Measurements from ENCODE around the gene PPTC7. TPM values are rescaled to one million over a fixed set of nuclear protein-coding genes. Genes with fewer than 3 reads are reported as not detected.

Gene PPTC7
- total and polyA plus RNA-seq, 10 of the 15 experiments (the other 5 are each of a cell fraction or from before 2014, with no cell fraction given) = 4.0 to 69.6 (median 12.3) TPM

GRCh38 chr12:110543252-110543959, 39.7 kb downstream of the PPTC7 start (continued):
- TF ChIP-seq, protein P1, sequence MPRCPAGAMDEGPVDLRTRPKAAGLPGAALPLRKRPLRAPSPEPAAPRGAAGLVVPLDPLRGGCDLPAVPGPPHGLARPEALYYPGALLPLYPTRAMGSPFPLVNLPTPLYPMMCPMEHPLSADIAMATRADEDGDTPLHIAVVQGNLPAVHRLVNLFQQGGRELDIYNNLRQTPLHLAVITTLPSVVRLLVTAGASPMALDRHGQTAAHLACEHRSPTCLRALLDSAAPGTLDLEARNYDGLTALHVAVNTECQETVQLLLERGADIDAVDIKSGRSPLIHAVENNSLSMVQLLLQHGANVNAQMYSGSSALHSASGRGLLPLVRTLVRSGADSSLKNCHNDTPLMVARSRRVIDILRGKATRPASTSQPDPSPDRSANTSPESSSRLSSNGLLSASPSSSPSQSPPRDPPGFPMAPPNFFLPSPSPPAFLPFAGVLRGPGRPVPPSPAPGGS (IDR thresholded peaks at IDR 0.05; ENCODE audit: borderline replicate concordance, insufficient read depth, low read depth, low read length, poor library complexity, severe bottlenecking) = no peak
- TF ChIP-seq POLR2AphosphoS5 (IDR thresholded peaks at IDR 0.05; ENCODE audit: low read length) (no peak; the same call in 1 of the 2 replicates), SPI1 (IDR thresholded peaks at IDR 0.05; ENCODE audit: borderline replicate concordance, insufficient read depth, low read depth, low read length) (no peak), SP1 (IDR thresholded peaks at IDR 0.05; ENCODE audit: low read depth, low read length) (no peak), CBFB (IDR thresholded peaks at IDR 0.05; ENCODE audit: low read depth) (no peak), BHLHE40 (IDR thresholded peaks at IDR 0.05; ENCODE audit: borderline replicate concordance in 1 of 2, low read depth in 2 of 2, low read length in 1 of 2) (peak; percentile 74 to 82), STAT3 (IDR thresholded peaks at IDR 0.05; ENCODE audit: low read depth, low read length) (no peak), HCFC1 (IDR thresholded peaks at IDR 0.05; ENCODE audit: low read length) (no peak), HDAC2 (IDR thresholded peaks at IDR 0.05) (no peak), BCL11A (IDR thresholded peaks at IDR 0.05; ENCODE audit: low read depth, low read length) (no peak), PRDM15 (CRISPR knock-in tag; IDR thresholded peaks at IDR 0.05) (no peak), IRF5 (IDR thresholded peaks at IDR 0.05; ENCODE audit: borderline replicate concordance) (no peak), ETV6 (conservative IDR thresholded peaks at IDR 0.05 in 1 of 2, IDR thresholded peaks at IDR 0.05 in 1 of 2; ENCODE audit: borderline replicate concordance in 1 of 2, low read depth in 1 of 2) (no peak)
- TF ChIP-seq, protein P2, sequence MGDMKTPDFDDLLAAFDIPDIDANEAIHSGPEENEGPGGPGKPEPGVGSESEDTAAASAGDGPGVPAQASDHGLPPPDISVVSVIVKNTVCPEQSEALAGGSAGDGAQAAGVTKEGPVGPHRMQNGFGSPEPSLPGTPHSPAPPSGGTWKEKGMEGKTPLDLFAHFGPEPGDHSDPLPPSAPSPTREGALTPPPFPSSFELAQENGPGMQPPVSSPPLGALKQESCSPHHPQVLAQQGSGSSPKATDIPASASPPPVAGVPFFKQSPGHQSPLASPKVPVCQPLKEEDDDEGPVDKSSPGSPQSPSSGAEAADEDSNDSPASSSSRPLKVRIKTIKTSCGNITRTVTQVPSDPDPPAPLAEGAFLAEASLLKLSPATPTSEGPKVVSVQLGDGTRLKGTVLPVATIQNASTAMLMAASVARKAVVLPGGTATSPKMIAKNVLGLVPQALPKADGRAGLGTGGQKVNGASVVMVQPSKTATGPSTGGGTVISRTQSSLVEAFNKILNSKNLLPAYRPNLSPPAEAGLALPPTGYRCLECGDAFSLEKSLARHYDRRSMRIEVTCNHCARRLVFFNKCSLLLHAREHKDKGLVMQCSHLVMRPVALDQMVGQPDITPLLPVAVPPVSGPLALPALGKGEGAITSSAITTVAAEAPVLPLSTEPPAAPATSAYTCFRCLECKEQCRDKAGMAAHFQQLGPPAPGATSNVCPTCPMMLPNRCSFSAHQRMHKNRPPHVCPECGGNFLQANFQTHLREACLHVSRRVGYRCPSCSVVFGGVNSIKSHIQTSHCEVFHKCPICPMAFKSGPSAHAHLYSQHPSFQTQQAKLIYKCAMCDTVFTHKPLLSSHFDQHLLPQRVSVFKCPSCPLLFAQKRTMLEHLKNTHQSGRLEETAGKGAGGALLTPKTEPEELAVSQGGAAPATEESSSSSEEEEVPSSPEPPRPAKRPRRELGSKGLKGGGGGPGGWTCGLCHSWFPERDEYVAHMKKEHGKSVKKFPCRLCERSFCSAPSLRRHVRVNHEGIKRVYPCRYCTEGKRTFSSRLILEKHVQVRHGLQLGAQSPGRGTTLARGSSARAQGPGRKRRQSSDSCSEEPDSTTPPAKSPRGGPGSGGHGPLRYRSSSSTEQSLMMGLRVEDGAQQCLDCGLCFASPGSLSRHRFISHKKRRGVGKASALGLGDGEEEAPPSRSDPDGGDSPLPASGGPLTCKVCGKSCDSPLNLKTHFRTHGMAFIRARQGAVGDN (IDR thresholded peaks at IDR 0.05) = peak; percentile 89
- TF ChIP-seq, protein P3, sequence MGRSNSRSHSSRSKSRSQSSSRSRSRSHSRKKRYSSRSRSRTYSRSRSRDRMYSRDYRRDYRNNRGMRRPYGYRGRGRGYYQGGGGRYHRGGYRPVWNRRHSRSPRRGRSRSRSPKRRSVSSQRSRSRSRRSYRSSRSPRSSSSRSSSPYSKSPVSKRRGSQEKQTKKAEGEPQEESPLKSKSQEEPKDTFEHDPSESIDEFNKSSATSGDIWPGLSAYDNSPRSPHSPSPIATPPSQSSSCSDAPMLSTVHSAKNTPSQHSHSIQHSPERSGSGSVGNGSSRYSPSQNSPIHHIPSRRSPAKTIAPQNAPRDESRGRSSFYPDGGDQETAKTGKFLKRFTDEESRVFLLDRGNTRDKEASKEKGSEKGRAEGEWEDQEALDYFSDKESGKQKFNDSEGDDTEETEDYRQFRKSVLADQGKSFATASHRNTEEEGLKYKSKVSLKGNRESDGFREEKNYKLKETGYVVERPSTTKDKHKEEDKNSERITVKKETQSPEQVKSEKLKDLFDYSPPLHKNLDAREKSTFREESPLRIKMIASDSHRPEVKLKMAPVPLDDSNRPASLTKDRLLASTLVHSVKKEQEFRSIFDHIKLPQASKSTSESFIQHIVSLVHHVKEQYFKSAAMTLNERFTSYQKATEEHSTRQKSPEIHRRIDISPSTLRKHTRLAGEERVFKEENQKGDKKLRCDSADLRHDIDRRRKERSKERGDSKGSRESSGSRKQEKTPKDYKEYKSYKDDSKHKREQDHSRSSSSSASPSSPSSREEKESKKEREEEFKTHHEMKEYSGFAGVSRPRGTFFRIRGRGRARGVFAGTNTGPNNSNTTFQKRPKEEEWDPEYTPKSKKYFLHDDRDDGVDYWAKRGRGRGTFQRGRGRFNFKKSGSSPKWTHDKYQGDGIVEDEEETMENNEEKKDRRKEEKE (IDR thresholded peaks at IDR 0.05) = no peak

Measured in GM12878 (cell line).